Glutamatergic neuron (in vitro differentiated cells): Measurements from ENCODE around the gene UBE2QL1. TPM values are rescaled to one million over a fixed set of nuclear protein-coding genes. Genes with fewer than 3 reads are reported as not detected.

Experiments used
- DNase-seq: peaks from one replicate; pipeline ENCODE4 v3.0.0; 2022
- H3K27ac Mint-ChIP-seq: one replicate; pipeline ENCODE4 v1.8.0; 2020; ENCODE audit warnings: mild to moderate bottlenecking, mixed read lengths, inconsistent platforms; ENCODE audit not compliant: unreplicated experiment
- H3K27me3 Mint-ChIP-seq: one replicate; pipeline ENCODE4 v1.8.0; 2020; ENCODE audit warnings: mild to moderate bottlenecking, moderate library complexity, mixed read lengths, inconsistent platforms; ENCODE audit not compliant: unreplicated experiment
- H3K36me3 Mint-ChIP-seq: one replicate; pipeline ENCODE4 v1.8.0; 2020; ENCODE audit warnings: mild to moderate bottlenecking, mixed read lengths, inconsistent platforms; ENCODE audit not compliant: unreplicated experiment
- H3K4me1 Mint-ChIP-seq: one replicate; pipeline ENCODE4 v1.8.0; 2020; ENCODE audit warnings: mild to moderate bottlenecking, low read depth, mixed read lengths, inconsistent platforms; ENCODE audit not compliant: unreplicated experiment
- H3K4me3 Mint-ChIP-seq: one replicate; pipeline ENCODE4 v1.8.0; 2020; ENCODE audit warnings: mild to moderate bottlenecking, mixed read lengths, inconsistent platforms; ENCODE audit not compliant: unreplicated experiment
- H3K9me3 Mint-ChIP-seq: one replicate; pipeline ENCODE4 v1.8.0; 2020; ENCODE audit warnings: mild to moderate bottlenecking, moderate library complexity, mixed read lengths, inconsistent platforms; ENCODE audit not compliant: unreplicated experiment
- CTCF ChIP-seq: fragments of 200-600 bp; sonication (generic); IDR thresholded peaks from one replicate; pipeline ENCODE4 v1.5.0; 2021; ENCODE audit not compliant: partially characterized antibody, unreplicated experiment
- total RNA-seq: library from RNA; stranded (reverse); fragmentation: NEBNext Ultra II Directional; extraction: Animal tissue kit (Norgen Biotek cat#: 25700); gene quantifications from one replicate; pipeline ENCODE4 v1.2.1, GENCODE V29; 2021; ENCODE audit not compliant: unreplicated experiment

The UBE2QL1 gene
- total RNA-seq, 1 donor from 2014 or later: 4.5 TPM

- no peak overlapping the region for H3K27ac Mint-ChIP-seq
- no peaks in the 10 kb centered on the region for H3K4me1 Mint-ChIP-seq
- H3K27me3 Mint-ChIP-seq: peaks cover 7% of the 10 kb centered on the region
Observed at GRCh38 chr5:6482735-6483134, 34.1 kb downstream of the UBE2QL1 start.

DNA sequence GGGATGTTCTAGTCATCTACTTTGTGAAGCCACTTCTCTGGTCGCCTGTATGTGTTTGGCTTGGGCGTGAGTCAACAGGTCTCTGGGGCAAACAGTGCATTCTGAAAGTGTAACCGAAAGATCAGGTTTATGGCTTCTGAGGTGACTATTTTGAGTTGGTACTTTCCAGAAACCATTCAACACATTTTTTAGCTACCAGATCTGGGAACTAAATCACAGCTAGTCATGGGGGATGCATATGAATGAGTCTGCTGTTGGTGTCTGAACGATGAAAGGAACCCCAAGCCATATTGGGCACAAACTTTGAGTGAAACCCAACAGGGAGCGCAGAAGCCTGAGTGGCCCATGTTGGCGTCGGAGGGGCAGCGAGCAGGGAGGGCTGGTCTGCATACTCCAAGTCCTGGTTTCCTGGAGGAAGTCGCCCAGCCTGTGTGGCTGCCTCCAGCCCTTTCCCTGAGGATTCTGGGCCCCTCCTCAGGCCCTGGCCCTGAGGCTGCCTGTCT lies 35.3 kb downstream of the UBE2QL1 start:
- no peaks in the 10 kb centered on the region for H3K4me1 Mint-ChIP-seq

More at GRCh38 chr5:6482735-6483134, 34.1 kb downstream of the UBE2QL1 start:
- H3K4me3 Mint-ChIP-seq: no peak overlapping the region
- peaks cover 5% of the 10 kb centered on the region for H3K9me3 Mint-ChIP-seq
- TF ChIP-seq CTCF: no peak
- peaks cover 4% of the 10 kb centered on the region for H3K36me3 Mint-ChIP-seq
- no peak for DNase-seq

DNA sequence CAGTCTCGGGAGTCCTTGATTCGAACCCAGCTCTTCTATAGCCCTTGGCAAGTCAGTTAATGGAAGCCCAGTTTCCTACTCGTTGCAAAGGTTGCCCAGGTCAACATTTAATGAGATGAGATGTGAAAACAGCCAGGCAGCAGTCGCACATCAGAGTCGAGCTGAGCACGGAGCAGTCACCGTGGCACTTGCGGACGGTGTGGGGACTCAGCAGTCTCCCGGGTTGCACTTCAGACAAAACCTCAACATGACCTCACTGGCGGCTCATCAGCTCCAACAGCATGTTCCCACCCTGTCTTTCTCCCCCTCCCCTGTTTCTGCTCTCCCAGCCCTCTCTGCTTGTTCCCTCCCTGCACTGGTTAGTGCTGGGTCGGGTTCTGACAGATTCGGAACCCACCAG lies 35.8 kb downstream of the UBE2QL1 start:
- Mint-ChIP-seq H3K27me3 (peaks cover 7% of the 10 kb centered on the region), H3K36me3 (no peaks in the 10 kb centered on the region), H3K27ac (no peak overlapping the region), H3K4me1 (no peaks in the 10 kb centered on the region), H3K4me3 (no peak overlapping the region), H3K9me3 (peaks cover 5% of the 10 kb centered on the region)
- no peak for TF ChIP-seq CTCF
- no peak for DNase-seq

More for the DNA sequence above, 35.3 kb downstream of the UBE2QL1 start:
- no peak overlapping the region for H3K4me3 Mint-ChIP-seq
- H3K36me3 Mint-ChIP-seq: peaks cover 4% of the 10 kb centered on the region
- H3K27ac Mint-ChIP-seq: no peak overlapping the region
- H3K9me3 Mint-ChIP-seq: peaks cover 5% of the 10 kb centered on the region
- peaks cover 7% of the 10 kb centered on the region for H3K27me3 Mint-ChIP-seq
- DNase-seq: no peak
- no peak for TF ChIP-seq CTCF

GRCh38 chr5:6484899-6485298 lies 36.2 kb downstream of the UBE2QL1 start:
- TF ChIP-seq CTCF: no peak
- Mint-ChIP-seq H3K4me1 (no peaks in the 10 kb centered on the region), H3K36me3 (no peaks in the 10 kb centered on the region), H3K9me3 (peaks cover 5% of the 10 kb centered on the region), H3K27me3 (peaks cover 7% of the 10 kb centered on the region), H3K4me3 (no peak overlapping the region), H3K27ac (no peak overlapping the region)
- DNase-seq: no peak

GRCh38 chr5:6485441-6485840 lies 36.8 kb downstream of the UBE2QL1 start:
- Mint-ChIP-seq H3K4me1 (no peaks in the 10 kb centered on the region), H3K4me3 (no peak overlapping the region), H3K27ac (no peak overlapping the region), H3K27me3 (peaks cover 7% of the 10 kb centered on the region), H3K36me3 (no peaks in the 10 kb centered on the region), H3K9me3 (peaks cover 5% of the 10 kb centered on the region)
- DNase-seq: no peak
- TF ChIP-seq CTCF: no peak
